Gastroesophageal sphincter (tissue), 4 donors: Measurements from ENCODE around the gene PAQR7. TPM values are rescaled to one million over a fixed set of nuclear protein-coding genes. Genes with fewer than 3 reads are reported as not detected.

Source experiments
- ATAC-seq: fragments of 150-250 bp; one replicate; pipeline ENCODE4 v1.9.1; 2016; ENCODE audit warnings: mild to moderate bottlenecking, moderate library complexity
- H3K27ac ChIP-seq, 4 donors: fragments of 200-600 bp; sonication (generic) in 3 of 4; 1 replicate in 3 of 4; 2 replicates in 1 of 4; pipeline ENCODE4 v1.5.1; 2016 to 2019
- H3K27me3 ChIP-seq: fragments of 200-600 bp; sonication (generic); one replicate; pipeline ENCODE4 v1.5.1; 2019
- H3K36me3 ChIP-seq, 2 donors: fragments of 200-600 bp; sonication (generic); one replicate each; pipeline ENCODE4 v1.5.1; 2019; ENCODE audit warnings: control low read depth in 1 of 2
- H3K4me1 ChIP-seq, 3 donors: fragments of 200-600 bp; sonication (generic); 1 replicate in 2 of 3; 2 replicates in 1 of 3; pipeline ENCODE4 v1.5.1; 2016 to 2019; ENCODE audit warnings: control low read depth in 2 of 3
- H3K4me3 ChIP-seq, 2 donors: fragments of 200-600 bp; sonication (generic); one replicate each; pipeline ENCODE4 v1.5.1; 2019; ENCODE audit warnings: mild to moderate bottlenecking in 1 of 2, moderate library complexity in 1 of 2
- H3K9me3 ChIP-seq, 3 donors: fragments of 200-600 bp; sonication (generic); one replicate each; pipeline ENCODE4 v1.5.1; 2017 to 2019; ENCODE audit warnings: control low read depth in 2 of 3
- CTCF ChIP-seq, 4 experiments: fragments of 200-600 bp in 2 of 4; fragments of 450-650 bp in 2 of 4; sonication (generic) in 1 of 4; IDR thresholded peaks; one replicate each; pipeline ENCODE4 v1.5.1; 2017 to 2019; ENCODE audit warnings: antibody characterized with exemption in 4 of 4, mild to moderate bottlenecking in 2 of 4, moderate library complexity in 2 of 4
- EP300 ChIP-seq: sonication (generic); formaldehyde crosslinking; IDR thresholded peaks from one replicate; pipeline ENCODE4 v1.6.1; 2017; ENCODE audit warnings: antibody characterized with exemption, mild to moderate bottlenecking
- POLR2A ChIP-seq, 2 donors: fragments of 450-650 bp; IDR thresholded peaks; one replicate each; pipeline ENCODE4 v1.6.1; 2017; ENCODE audit warnings: antibody characterized with exemption in 2 of 2, mild to moderate bottlenecking in 2 of 2, moderate library complexity in 1 of 2
- POLR2AphosphoS5 ChIP-seq: sonication (generic); formaldehyde crosslinking; IDR thresholded peaks from one replicate; pipeline ENCODE4 v1.6.1; 2017; ENCODE audit warnings: antibody characterized with exemption
- WGBS, 2 donors: methylation state at CpG; one replicate each; pipeline ENCODE4 v1.1.5; 2018; ENCODE audit warnings: low coverage in 1 of 2; 5-methylcytosine and 5-hydroxymethylcytosine counted together
- total RNA-seq, 4 donors: library from RNA; depleted of rRNA; stranded (reverse); fragments of >200 nt; gene quantifications; one replicate each; pipeline ENCODE4 v1.1.0, GENCODE V29; 2016

PAQR7 gene
- total RNA-seq, 4 donors from 2014 or later = 6.5 to 13.7 (median 7.8) TPM

GRCh38 chr1:25871704-25872494 lies 3.6 kb downstream of the PAQR7 start:
- Histone ChIP-seq H3K4me1 (peaks cover 0 to 57% (median 12%) of the 10 kb centered on the region in 3 donors), H3K4me3 (no peak overlapping the region), H3K36me3 (peaks cover 0 to 37% of the 10 kb centered on the region in 2 donors), H3K27me3 (no peaks in the 10 kb centered on the region), H3K9me3 (no peaks in the 10 kb centered on the region), H3K27ac (peak overlapping the region in 2 of 4 donors; percentile 4 to 39)
- no peak for TF ChIP-seq CTCF (IDR thresholded peaks at IDR 0.05)
- TF ChIP-seq POLR2AphosphoS5 = no peak
- TF ChIP-seq POLR2A (IDR thresholded peaks at IDR 0.05) = no peak
- no peak for TF ChIP-seq EP300
- WGBS, 2 donors = 44 to 57% methylated on average over 2 to 4 of the region's 9 CpGs
- ATAC-seq = no peak

DNA sequence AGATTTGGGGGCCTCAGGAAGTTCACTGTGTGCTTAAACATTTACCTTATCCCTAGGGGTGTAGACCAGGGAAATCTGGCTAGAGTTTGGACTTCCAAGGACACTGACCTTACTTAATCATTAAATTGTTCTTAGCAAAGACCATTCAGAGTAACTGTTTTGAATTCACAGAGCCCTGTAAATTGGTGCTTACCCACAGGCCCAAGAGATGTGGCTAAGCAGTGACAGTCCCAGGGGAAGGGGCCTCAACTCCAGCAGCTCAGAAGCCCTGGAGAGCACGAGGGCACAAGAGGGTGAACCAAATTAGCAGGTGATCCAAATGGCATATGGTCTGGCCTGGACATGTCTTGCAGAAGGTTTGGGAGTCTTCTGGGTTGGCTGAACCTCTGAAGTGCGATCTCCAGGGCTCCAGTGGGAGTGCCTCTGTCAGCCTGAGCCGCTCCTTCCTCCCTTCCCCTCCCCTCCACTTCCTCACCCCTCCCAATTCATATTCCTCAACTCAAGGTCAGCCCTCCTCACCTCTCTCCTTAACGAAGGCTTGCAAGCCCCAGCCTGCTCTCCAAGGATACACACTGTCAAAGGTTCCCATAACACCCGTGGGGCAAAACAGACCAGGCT lies 4.3 kb downstream of the PAQR7 start:
- H3K27me3 ChIP-seq = no peaks in the 10 kb centered on the region
- peak overlapping the region in 1 of 4 donors; percentile 4 for H3K27ac ChIP-seq
- 27% methylated on average over 2 of the region's 5 CpGs; no CpG with 5 or more reads in 1 of the 2 donors for WGBS, 2 donors
- no peaks in the 10 kb centered on the region for H3K9me3 ChIP-seq
- no peak for TF ChIP-seq POLR2A (IDR thresholded peaks at IDR 0.05)
- TF ChIP-seq CTCF (IDR thresholded peaks at IDR 0.05) = no peak
- TF ChIP-seq POLR2AphosphoS5 = no peak
- peaks cover 0 to 42% of the 10 kb centered on the region in 2 donors for H3K36me3 ChIP-seq
- H3K4me1 ChIP-seq = peaks cover 0 to 52% (median 12%) of the 10 kb centered on the region in 3 donors
- ATAC-seq = no peak
- H3K4me3 ChIP-seq = no peak overlapping the region

GRCh38 chr1:25870614-25871013 lies 4.9 kb downstream of the PAQR7 start:
- no peaks in the 10 kb centered on the region for H3K27me3 ChIP-seq
- no peak overlapping the region for H3K4me3 ChIP-seq
- WGBS, 2 donors = 75 to 80% methylated on average over 1 of the region's 1 CpG
- no peak for ATAC-seq
- H3K9me3 ChIP-seq = no peaks in the 10 kb centered on the region
- TF ChIP-seq EP300 (no peak), POLR2AphosphoS5 (no peak), POLR2A (IDR thresholded peaks at IDR 0.05) (no peak), CTCF (IDR thresholded peaks at IDR 0.05) (no peak)
- H3K27ac ChIP-seq = no peak overlapping the region
- peaks cover 0 to 46% (median 12%) of the 10 kb centered on the region in 3 donors for H3K4me1 ChIP-seq
- peaks cover 0 to 42% of the 10 kb centered on the region in 2 donors for H3K36me3 ChIP-seq

DNA sequence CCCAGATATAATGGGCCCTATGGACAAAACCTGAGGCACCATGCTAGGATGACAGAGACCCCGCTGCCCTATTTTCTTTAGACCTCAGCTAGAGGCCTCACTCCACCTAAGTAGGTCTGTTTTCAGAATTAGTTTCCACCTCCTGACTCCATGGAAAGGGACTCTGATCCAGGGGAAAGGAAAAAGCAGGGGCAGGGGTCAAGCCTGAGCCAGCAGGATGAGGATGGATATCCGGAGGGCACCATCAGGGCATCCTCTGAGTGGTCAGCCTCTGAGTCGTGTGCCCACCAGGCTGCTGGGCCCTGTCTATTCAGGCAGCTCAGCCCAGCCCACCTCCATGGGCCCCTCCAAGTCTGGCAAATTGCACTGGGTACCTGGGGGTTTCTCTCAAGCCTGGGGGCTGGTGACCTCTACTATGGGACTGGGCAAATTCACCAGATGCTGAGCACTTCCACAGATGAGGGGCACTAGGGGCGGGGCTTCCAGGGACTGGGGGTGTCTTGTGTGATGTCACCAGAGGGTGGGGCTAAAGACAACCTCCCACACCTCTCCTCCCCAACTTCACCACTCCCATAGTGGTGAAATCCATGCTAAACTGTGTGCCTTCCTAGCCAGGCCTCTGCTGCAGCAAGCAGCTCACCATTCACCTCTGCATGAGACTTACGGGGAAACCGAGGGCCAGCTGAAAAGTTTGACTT lies 5.5 kb downstream of the PAQR7 start:
- Histone ChIP-seq H3K36me3 (peaks cover 0 to 42% of the 10 kb centered on the region in 2 donors), H3K27me3 (no peaks in the 10 kb centered on the region), H3K9me3 (no peaks in the 10 kb centered on the region), H3K27ac (no peak overlapping the region), H3K4me3 (no peak overlapping the region), H3K4me1 (peaks cover 0 to 43% (median 12%) of the 10 kb centered on the region in 3 donors)
- WGBS, 2 donors = 10% methylated on average over 2 of the region's 6 CpGs; no CpG with 5 or more reads in 1 of the 2 donors
- TF ChIP-seq CTCF (IDR thresholded peaks at IDR 0.05) (no peak), POLR2A (IDR thresholded peaks at IDR 0.05) (no peak), POLR2AphosphoS5 (no peak), EP300 (no peak)
- no peak for ATAC-seq
